HG02981 (cell line): ENCODE measurements around the gene RIC3.

Experiments used
- ATAC-seq: cut with Tn5 transposase; IDR thresholded peaks from one replicate; pipeline ENCODE4 v1.9.1; 2021; ENCODE audit warnings: mild to moderate bottlenecking, moderate library complexity; ENCODE audit not compliant: unreplicated experiment

The RIC3 gene

GRCh38 chr11:8069771-8070170 lies 99.1 kb downstream of the RIC3 start:
- ATAC-seq = no peak

GRCh38 chr11:8068605-8069221 lies 100.1 kb downstream of the RIC3 start:
- no peak for ATAC-seq

GRCh38 chr11:8067929-8068575 lies 100.8 kb downstream of the RIC3 start:
- no peak for ATAC-seq

GRCh38 chr11:8067567-8067928 lies 101.3 kb downstream of the RIC3 start:
- ATAC-seq = no peak

GRCh38 chr11:8066911-8067455 lies 101.8 kb downstream of the RIC3 start:
- ATAC-seq = no peak

GRCh38 chr11:8066036-8066910 lies 102.6 kb downstream of the RIC3 start:
- no peak for ATAC-seq

GRCh38 chr11:8065031-8065430 lies 103.8 kb downstream of the RIC3 start:
- no peak for ATAC-seq

- no peak for ATAC-seq
Measured at GRCh38 chr11:8063324-8063723, 105.5 kb downstream of the RIC3 start.

GRCh38 chr11:8062781-8063257 lies 106.0 kb downstream of the RIC3 start:
- ATAC-seq = no peak

GRCh38 chr11:8061555-8062428 lies 107.0 kb downstream of the RIC3 start:
- no peak for ATAC-seq

GRCh38 chr11:8060801-8061554 lies 107.8 kb downstream of the RIC3 start:
- ATAC-seq = no peak

- ATAC-seq = no peak
Measured at GRCh38 chr11:8060146-8060719, 108.6 kb downstream of the RIC3 start.

- ATAC-seq = no peak
Measured at GRCh38 chr11:8059571-8060011, 109.2 kb downstream of the RIC3 start.

GRCh38 chr11:8059030-8059429 lies 109.8 kb downstream of the RIC3 start:
- ATAC-seq = no peak

- no peak for ATAC-seq
Measured at GRCh38 chr11:8058216-8058615, 110.6 kb downstream of the RIC3 start.

GRCh38 chr11:8056810-8057463 lies 111.9 kb downstream of the RIC3 start:
- ATAC-seq = no peak
